ENCODE measurements around the gene CDKL5.

DNA sequence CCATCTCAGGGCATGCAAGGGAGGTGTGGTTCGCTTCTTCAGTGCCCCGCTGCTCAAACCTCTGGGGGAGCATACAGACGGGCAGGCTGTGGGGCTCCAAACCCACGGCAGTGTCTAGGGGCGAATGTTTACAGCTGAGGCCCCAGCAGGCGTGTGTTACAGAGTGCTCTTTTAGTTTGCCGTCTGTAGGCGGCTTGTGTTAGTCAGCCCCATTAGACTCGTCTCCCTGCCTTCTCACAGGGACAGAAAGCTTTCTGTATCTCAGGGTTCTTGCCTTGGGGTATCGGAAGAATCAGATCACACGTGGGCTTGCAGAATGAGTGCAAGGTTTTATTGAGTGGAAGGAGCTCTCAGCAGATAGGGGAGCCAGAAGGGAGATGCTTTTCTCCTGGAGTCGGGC lies 235.9 kb downstream of the CDKL5 start:
- TF ChIP-seq, protein P1, sequence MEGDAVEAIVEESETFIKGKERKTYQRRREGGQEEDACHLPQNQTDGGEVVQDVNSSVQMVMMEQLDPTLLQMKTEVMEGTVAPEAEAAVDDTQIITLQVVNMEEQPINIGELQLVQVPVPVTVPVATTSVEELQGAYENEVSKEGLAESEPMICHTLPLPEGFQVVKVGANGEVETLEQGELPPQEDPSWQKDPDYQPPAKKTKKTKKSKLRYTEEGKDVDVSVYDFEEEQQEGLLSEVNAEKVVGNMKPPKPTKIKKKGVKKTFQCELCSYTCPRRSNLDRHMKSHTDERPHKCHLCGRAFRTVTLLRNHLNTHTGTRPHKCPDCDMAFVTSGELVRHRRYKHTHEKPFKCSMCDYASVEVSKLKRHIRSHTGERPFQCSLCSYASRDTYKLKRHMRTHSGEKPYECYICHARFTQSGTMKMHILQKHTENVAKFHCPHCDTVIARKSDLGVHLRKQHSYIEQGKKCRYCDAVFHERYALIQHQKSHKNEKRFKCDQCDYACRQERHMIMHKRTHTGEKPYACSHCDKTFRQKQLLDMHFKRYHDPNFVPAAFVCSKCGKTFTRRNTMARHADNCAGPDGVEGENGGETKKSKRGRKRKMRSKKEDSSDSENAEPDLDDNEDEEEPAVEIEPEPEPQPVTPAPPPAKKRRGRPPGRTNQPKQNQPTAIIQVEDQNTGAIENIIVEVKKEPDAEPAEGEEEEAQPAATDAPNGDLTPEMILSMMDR (IDR thresholded peaks at IDR 0.05; ENCODE audit: insufficient read depth, low read length), result no peak
- TF ChIP-seq GABPA (IDR thresholded peaks at IDR 0.05; ENCODE audit: low read depth), result no peak
- no peak for TF ChIP-seq POLR2AphosphoS5 (IDR thresholded peaks at IDR 0.05; ENCODE audit: low read depth)
- TF ChIP-seq, protein P2, sequence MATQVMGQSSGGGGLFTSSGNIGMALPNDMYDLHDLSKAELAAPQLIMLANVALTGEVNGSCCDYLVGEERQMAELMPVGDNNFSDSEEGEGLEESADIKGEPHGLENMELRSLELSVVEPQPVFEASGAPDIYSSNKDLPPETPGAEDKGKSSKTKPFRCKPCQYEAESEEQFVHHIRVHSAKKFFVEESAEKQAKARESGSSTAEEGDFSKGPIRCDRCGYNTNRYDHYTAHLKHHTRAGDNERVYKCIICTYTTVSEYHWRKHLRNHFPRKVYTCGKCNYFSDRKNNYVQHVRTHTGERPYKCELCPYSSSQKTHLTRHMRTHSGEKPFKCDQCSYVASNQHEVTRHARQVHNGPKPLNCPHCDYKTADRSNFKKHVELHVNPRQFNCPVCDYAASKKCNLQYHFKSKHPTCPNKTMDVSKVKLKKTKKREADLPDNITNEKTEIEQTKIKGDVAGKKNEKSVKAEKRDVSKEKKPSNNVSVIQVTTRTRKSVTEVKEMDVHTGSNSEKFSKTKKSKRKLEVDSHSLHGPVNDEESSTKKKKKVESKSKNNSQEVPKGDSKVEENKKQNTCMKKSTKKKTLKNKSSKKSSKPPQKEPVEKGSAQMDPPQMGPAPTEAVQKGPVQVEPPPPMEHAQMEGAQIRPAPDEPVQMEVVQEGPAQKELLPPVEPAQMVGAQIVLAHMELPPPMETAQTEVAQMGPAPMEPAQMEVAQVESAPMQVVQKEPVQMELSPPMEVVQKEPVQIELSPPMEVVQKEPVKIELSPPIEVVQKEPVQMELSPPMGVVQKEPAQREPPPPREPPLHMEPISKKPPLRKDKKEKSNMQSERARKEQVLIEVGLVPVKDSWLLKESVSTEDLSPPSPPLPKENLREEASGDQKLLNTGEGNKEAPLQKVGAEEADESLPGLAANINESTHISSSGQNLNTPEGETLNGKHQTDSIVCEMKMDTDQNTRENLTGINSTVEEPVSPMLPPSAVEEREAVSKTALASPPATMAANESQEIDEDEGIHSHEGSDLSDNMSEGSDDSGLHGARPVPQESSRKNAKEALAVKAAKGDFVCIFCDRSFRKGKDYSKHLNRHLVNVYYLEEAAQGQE (IDR thresholded peaks at IDR 0.05; ENCODE audit: insufficient replicate concordance, low read depth), result no peak
